HG02943 (cell line): ENCODE results near the gene MAFG.

Experiments used
- ATAC-seq: cut with Tn5 transposase; IDR thresholded peaks from one replicate; pipeline ENCODE4 v1.9.1; 2021; ENCODE audit warnings: mild to moderate bottlenecking, low read depth, moderate library complexity; ENCODE audit not compliant: unreplicated experiment

Gene MAFG

GRCh38 chr17:81900181-81900820 lies 27.2 kb downstream of the MAFG start:
- no peak for ATAC-seq

DNA sequence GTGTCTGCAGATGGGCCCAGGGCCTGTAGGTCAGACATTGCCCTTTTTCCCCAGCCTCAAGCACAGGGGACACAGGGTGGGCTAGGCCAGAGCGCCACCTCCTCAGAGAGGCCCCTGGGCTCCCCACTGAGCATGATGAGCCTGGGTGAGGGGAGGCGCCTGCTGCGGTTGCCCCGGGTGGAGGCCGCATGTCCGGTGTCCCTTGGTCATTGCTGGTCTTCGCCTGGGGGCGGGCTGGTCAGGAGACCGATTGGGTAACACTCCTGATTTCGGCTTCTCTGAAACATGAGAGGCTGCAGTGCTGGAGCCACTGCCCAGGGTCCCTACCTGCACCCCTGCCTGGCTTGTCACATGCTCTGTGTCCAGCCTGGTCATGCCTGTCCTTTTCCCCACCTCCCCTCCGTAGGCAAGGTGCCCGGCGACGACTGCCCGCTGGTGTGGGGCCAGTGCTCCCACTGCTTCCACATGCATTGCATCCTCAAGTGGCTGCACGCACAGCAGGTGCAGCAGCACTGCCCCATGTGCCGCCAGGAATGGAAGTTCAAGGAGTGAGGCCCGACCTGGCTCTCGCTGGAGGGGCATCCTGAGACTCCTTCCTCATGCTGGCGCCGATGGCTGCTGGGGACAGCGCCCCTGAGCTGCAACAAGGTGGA lies 27.9 kb downstream of the MAFG start:
- no peak for ATAC-seq

DNA sequence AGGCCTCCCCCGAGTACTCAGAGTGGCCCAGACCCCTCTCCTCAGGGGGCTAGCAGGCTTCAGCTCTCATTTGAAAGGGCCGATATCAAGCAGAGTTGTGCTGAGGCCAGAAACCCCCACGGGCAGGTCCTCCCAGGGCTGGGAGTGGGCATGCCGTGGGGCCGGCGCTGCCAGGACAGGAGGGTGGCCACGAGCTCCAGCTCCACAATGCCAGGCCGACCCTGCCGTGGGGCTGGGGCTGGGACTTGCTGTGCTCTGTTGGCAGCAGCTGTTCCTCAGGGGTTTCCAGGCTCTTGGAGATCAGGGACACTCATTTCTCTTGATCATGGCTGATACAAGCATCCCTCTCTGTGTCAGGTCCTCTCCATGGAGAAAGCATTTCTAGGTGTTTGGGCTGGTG lies 28.6 kb downstream of the MAFG start:
- ATAC-seq = no peak

DNA sequence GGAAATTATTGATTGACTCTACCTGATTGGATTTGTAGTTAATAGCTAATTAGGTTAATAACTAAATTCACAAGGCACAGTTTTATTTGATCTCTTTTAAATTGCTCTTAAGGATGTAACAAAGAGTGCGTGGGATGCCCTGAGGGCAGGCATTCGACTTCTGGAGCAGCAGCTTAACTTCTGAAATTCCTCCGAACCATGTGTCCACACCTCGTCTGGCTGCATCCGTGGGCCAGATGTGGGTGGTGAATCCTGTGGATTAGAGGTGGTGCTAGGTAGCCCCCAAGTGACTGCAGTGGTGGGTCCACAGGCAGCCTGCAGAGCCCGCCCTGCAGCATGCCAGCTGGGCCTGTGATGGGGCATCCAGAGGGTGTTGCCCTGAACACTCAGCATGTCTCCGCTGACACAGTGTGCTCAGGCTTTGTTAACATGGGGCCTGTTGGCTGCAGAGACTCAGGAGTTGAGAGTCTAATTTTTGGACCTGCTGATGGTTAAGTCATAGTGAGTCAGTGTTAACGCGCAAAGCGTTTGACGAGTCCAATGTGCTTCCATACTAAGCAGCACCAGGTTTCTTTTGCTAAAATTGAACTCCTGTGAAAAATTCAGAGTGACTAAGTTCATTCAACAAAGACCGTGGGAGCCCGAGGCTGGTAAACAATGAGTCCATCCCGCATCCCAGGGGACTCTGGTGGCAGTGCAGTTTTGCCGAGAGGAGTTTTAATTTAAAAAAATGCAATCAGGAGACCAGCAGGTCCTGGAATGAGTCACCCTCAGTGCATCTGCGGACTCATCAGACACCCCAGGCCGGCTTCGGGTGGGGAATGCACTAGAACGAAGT lies 29.3 kb downstream of the MAFG start:
- no peak for ATAC-seq

DNA sequence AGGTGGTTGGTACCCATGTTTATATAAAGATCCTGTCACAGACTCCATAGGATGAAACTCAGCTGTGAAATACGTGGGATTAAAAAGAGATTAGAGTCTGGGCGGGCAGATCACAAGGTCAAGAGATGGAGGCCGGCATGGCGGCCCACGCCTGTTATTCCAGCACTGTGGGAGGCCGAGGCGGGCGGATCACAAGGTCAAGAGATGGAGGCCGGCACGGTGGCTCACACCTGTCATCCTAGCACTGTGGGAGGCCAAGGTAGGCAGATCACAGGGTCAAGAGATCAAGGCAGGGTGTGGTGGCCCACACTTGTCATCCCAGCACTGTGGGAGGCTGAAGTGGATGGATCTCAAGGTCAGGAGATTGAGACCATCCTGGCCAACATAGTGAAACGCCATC lies 32.1 kb downstream of the MAFG start:
- ATAC-seq = no peak

DNA sequence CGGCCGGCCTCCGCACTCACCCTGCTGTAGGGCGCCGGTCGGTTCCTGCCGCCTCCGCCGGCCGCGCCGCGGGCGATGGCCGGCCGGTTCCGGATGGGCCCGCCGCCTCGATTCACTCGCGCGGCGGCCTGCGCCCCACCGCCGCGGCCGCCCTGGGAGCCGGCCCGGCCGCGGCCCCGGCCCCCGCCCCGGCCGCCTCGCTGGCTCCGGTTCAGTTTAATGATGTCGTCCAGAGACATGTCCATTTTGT lies 36.3 kb downstream of the MAFG start:
- ATAC-seq = peak; percentile 14

GRCh38 chr17:81890447-81891302 lies 36.9 kb downstream of the MAFG start:
- peak; percentile 12 for ATAC-seq

DNA sequence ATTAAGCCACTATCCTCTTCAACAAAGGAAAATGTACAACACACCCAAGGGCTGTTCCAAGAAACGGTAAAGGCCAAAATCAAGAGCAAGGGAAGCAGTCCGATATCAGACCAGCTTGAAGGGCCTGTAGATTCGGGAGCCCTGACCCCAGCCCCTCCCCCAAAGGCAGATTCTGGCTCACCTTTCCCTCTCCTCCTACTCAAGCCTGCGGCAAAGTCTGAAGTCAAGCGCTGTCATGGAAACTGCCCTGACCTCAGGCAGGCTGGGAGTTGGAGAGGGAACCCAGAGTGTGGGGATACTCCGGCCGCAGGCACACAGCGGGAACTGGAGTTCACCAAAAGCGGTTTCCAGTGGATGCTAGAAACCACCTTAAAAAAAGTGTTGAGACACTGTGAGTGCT lies 37.9 kb downstream of the MAFG start:
- ATAC-seq = no peak

DNA sequence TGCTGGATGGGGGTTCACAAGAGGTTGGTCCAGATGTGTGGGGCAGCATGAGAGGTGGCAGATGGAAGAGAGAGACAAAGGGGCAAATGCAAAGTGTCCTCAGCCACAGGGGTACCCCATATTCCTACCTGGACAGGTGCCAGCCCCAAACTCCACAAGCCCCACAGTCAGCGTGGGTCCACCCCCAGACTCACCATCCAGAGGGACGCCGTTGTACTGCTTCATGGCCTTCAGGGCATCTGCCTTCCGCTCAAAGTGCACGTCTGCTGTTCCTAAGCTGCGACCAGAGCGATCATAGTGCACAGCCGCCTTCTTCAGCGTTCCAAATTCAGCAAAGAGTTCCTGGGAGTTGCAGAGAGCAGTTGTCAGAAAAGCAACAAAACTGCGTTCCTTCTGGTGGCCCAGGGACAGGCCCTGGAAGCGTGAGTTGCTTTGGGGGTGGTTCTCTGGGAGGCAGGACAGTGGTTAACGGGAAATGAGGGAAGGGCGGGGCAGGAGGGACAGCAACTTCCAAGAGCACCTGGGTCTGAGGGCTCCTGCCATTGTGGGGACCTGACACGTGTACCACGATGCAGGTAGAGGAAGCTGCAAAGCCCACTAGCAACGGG lies 38.4 kb downstream of the MAFG start:
- no peak for ATAC-seq

DNA sequence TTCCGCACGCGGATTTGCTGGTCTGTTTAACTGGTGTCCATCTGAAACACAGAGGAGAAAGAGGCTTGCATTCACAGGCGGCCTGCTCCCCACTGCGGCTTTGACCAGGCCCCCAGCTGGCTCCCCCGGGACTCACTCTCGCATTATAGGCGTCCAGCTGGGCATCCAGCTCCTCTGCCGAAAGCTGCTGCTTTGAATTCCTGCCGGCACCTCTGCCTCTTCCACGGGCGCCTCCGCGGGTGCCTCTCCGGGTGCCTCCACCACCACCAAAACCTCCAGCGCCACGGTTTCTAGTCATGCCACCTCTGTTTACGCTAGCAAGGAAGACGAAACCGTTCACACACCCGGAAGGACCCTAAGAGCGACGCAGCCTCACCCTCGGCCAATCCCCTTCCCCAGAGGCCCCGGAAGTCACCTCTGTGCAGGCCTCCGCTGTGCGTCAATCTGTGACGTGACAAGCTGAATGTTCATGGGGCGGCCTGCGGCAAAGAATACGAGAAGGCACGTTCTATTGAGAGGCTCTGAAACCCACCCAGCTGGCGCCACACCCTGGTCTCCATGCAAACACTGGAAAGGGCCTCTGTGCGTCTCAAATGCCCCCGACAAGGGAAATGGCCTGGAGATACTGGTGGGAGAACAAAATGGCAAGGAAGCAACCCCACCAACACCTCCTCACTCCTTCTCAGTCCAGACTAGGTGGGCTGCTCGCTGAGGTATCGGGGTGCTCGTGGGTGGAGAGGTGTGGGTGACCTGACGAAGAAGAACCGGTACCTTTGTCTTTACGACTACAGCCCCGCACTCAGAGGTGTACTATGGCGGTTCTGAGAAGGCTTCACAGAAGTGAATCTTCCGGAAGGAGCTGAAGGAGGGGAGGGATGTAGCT lies 39.2 kb downstream of the MAFG start:
- ATAC-seq = no peak

DNA sequence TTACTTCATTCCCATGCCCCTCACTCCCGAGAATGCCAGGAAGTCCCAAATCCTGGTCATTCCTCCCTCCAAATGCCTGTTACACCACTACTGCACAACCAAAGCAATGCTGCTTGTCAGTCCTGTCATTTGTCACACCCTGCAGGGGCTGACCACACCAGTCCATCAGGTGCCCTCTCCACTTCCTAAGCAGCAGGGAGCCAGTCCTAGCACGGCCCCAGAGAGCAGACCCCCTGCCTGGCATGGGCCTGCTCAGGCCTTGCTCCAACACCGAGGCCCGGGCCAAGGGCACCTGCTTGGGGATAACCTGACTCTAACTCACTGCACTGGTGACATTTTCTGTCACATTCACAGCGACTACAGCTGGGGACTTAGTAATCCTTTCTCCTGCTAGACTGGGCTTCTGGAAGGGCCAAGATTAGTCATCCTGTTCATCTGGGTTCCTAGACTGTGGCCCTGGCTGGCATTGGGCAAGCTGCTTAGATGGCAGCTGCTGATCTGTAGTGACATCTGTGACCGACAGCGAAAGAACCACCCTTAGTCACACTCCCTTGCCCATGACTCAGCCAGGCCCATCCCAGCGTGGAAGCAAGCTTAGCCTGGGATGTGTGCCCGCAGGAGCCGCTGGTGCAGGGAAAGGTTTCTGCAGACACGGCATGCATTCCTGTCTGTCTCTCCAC lies 41.5 kb downstream of the MAFG start:
- no peak for ATAC-seq

GRCh38 chr17:81885454-81885853 lies 42.1 kb downstream of the MAFG start:
- no peak for ATAC-seq

- no peak for ATAC-seq
Observed at GRCh38 chr17:81884968-81885367, 42.6 kb downstream of the MAFG start.

GRCh38 chr17:81884520-81884919 lies 43.0 kb downstream of the MAFG start:
- ATAC-seq = no peak

- ATAC-seq = no peak
Observed at GRCh38 chr17:81879121-81879520, 48.4 kb downstream of the MAFG start.

DNA sequence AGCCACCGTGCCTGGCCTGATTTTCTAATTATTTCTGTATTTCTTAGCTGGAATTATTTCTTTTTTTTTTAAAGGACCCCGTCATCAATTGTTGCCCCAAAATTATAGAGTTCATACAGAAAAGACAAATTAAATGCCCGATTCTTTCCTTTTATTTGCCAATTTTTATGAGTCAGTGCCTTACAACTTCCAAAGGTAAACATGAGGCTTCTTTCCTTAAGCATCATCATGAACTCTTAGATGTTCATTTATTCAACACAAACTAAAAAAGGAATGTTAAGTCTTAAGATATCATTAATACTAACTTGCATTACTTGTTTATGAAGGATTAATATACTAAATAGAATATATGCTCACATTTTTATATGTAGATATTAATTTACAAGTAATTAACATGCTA lies 49.2 kb downstream of the MAFG start:
- no peak for ATAC-seq

DNA sequence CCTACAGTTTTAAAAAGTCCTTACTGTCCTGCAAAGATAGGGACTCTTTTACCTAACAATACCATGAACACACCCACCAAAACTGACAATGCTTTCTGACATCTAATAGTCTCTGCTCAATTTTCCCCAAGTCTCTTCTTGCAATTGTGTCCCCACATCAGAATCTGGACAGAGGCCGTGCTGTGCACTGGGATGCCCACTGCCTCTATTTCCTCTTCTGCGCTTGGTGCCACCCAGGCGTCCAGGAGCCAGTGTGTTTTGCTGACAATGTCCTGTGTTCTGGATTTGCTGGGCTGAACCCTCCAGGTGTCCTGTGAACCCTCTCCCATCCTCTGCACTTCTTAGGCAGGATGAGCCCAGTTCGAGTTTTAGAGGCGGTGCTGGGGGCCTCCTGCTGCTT lies 50.0 kb downstream of the MAFG start:
- no peak for ATAC-seq

DNA sequence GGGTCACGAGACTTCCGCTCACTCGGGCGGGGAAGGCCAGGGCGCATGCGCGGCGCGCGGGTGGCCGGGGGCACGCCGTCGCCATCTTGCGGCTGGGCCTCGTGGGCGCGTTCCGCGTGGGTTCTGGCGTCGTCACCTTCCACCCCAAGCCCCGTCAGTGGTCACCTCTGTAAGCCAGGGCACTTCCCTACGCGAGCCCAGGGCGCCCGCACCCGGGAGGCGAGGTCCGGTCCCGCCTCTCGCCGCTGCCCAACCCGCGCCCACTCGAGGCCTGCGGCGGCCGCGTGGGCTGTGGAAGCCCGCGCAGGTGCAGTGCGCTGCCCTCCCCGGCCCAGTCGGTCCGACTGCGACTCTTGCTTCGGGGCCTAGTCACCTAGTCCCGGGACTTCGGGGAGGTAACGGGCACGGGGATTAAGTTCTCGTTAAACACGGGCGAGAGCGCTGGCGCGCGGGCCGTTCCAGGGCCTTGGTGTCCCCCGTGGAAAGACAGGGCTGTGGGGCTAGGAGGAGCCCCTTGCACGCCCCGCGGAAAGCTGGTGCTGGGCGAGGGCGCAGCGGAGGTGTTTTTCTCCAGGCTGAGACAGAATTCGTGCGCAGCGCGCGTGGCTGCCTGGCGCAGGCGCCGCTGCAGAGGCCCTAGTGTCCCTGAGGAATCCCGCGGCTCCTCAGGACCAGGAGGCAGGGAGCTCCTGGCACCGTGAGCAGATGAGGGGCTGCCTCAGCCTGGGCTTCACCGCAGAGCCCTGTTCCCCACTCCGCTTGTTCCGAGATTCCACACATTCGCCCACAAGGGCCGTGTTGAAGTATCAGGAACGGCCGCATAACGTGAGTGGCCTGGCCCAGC lies 55.9 kb downstream of the MAFG start:
- peak; percentile 47 for ATAC-seq
